NCI-H2081 (cell line): Measurements from ENCODE around the gene EDEM3.

Source experiments
- DNase-seq, 2 experiments: peaks; one replicate each; lab custom pipeline; 2025; lab: John Stamatoyannopoulos, UW

Gene EDEM3

DNA sequence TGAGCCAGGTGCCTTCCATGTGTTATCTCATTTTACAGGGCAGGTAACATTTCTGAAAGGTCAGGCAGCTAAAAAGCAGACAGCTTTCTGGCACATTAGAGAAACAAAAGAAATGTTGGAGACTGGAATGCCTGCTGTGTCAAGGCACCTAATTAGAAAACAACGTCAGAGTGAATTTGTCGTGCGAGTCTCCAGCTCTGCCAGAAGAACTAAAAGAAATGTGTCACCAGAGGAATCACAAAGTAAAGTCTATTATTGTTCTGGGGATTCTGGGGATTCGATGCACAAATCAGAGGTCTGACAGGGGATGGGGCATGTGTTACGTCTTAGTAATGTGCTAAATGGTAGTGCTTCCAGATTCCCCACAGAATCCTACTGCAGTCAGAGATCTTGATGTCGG is 89.3 kb downstream of the EDEM3 start:
- DNase-seq: no peak

DNA sequence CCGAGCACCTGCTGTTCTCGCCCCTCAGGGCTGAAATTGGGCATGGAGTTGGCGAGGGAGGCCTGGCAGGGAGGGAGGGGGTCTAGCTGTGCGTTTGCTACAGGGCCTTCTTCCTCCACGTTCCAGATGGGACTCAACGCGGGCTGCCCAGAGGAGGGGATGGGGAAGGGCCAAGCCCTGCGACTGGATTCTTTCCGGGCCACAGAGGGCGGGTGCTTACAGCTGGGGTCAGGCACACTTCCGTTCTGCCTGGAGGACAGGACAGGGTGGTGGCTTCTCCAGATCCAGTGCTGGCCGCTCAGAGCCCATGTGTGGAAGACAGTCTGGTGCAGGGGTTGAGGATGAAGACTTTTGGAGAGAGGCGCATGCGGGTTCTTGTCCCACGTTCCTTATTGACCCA is 90.0 kb downstream of the EDEM3 start:
- no peak for DNase-seq

GRCh38 chr1:184664042-184664660 is 90.5 kb downstream of the EDEM3 start:
- DNase-seq: no peak

GRCh38 chr1:184661801-184662200 is 92.9 kb downstream of the EDEM3 start:
- no peak for DNase-seq

GRCh38 chr1:184660462-184661191 is 94.0 kb downstream of the EDEM3 start:
- DNase-seq: no peak

GRCh38 chr1:184658055-184658454 is 96.6 kb downstream of the EDEM3 start:
- DNase-seq: no peak

DNA sequence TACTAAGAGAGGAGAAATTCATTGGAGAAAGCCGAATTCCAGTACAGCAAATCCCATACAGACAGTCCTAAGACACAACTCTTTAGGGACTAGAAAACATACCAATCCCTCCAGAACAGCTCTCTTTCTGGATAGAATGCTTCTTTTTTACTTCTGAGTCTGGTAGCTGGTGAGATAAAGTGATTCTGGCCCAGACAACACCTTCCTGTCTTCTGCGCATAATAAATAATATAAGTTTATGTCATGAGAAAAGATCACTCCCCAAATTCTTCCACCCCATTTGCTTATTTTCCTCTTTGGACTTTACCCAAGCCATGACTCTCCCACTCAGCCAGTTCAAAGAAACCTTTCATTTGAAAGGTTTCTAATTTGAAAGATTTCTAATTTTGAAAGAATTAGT is 98.4 kb downstream of the EDEM3 start:
- DNase-seq: no peak

GRCh38 chr1:184655185-184655584 is 99.5 kb downstream of the EDEM3 start:
- DNase-seq: no peak

GRCh38 chr1:184650177-184650866 is 104.3 kb downstream of the EDEM3 start:
- no peak for DNase-seq

DNA sequence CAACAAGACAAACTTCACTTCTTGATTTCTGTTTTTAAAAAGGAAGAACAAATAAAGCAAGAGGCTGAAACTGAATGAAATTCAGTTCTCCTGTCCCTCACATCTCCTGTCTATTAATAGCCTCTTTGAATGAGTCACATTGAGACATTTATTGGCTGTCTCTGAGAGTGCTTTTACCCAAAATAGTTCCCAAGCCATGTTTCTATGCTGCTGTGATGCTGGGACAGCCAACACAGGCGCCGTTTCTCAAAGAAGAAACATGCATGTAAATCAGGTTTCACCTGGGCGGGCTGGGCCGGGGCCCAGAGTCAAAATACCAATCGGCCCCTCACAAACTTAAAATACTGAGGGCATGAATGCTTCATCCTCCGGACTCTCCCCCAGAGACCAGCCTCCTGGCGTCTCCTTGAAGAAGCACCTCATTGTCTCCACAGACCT is 105.2 kb downstream of the EDEM3 start:
- no peak for DNase-seq

- no peak for DNase-seq
These were observed 105.8 kb downstream of the EDEM3 start for GRCh38 chr1:184648856-184649201.

GRCh38 chr1:184648160-184648855 is 106.3 kb downstream of the EDEM3 start:
- no peak for DNase-seq

DNA sequence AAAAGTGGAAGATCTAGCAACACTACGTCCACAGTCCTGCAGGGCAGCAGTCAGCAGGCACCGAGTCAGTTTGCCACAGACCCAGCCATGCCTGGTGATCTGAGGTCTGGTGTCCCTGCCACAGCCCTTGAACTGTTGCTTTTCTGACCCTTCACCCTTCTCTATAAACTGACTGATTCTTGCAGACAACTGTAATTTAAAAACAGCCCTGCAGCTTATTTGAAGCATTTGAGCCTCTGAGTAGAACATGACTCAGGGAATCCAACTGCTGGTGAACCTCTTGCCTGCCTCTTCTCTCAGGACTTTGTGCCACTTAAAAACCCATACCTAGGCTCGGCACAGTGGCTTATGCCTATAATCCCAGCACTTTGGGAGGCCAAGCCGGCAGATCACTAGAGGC is 107.2 kb downstream of the EDEM3 start:
- DNase-seq: no peak

GRCh38 chr1:184646824-184647223 is 107.8 kb downstream of the EDEM3 start:
- DNase-seq: no peak

GRCh38 chr1:184646178-184646701 is 108.4 kb downstream of the EDEM3 start:
- no peak for DNase-seq

DNA sequence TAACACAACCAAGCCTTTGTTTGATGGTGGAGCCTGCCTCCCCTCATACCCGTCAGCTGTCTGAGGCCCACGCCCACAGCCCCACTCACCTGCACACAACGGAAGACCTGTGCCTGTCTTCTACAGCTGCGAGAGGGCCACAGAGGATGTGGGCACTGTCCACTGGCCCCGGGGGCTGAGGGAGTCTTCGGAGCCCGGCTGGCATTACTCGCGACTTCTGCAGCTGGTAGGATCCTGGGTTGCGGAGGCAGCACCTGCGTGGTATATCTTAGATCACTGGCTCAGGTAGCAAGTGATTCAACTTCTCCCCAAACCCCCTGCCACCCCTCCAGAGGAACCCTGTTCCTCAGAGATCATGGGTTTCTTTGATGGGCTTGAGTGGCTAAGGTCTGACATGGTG is 109.9 kb downstream of the EDEM3 start:
- no peak for DNase-seq

- DNase-seq: no peak
These were observed 111.0 kb downstream of the EDEM3 start for GRCh38 chr1:184643661-184644060.

GRCh38 chr1:184641894-184642293 is 112.8 kb downstream of the EDEM3 start:
- DNase-seq: no peak

- DNase-seq: no peak
These were observed 114.2 kb downstream of the EDEM3 start for GRCh38 chr1:184640505-184640904.
